ENCODE data around the gene TNNT3.
"Not testable (repeated sequence)": the region's sequence is repeated elsewhere in the genome, so short reads cannot be mapped to it uniquely, and the experiment has no call there.

Gene TNNT3

DNA sequence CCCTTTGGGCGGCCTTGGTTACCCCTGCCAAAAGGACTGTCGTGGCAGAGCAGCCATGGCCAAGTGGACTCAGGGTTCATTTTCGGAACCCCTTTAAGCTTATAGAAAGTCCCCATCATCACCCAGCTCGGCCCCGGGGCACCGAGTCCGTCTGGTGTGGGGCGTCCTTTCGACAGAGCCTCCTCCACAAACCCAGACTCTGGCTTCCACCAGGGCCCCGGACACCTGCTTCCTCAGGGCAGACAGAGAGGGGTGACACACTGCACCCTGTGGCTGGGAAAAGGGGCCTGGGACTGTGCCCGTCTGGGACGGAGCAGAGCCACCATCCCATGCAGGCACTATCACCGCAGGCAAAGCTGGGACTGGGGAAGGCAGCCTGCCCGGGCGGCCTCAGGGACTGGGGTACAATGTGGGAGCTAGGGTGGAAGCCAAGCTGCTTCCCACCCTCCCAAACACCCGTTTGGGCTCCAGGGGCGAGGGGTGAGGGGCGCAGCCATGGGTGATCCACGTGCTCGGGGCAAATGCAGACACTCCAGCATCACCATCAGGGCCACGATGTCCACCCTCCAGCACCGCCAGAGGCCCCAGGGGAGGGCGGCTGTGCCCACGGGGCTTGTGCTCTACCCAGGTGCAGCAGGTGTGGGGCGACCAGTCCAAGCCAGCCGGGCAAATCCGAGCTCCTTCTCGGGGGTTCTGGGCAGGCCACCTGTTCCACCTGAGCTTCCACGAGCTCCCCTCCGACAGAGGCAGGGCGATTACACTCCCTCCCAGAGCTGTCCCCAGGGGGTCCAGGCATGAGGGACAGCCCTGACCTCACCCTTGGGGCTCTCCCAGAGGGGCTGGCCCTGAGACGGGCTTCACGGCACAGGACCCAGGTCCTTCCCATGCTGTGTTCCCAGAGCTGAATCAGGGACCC lies 15.9 kb downstream of the TNNT3 start:
- no peak for DNase-seq (ENCODE audit: low read depth in 3 of 3)

- no peak for DNase-seq (ENCODE audit: low read depth in 3 of 3)
Measured at GRCh38 chr11:1936072-1936780, 16.7 kb downstream of the TNNT3 start.

GRCh38 chr11:1936781-1937615 lies 17.5 kb downstream of the TNNT3 start:
- no peak for DNase-seq (ENCODE audit: low read depth in 3 of 3)

DNA sequence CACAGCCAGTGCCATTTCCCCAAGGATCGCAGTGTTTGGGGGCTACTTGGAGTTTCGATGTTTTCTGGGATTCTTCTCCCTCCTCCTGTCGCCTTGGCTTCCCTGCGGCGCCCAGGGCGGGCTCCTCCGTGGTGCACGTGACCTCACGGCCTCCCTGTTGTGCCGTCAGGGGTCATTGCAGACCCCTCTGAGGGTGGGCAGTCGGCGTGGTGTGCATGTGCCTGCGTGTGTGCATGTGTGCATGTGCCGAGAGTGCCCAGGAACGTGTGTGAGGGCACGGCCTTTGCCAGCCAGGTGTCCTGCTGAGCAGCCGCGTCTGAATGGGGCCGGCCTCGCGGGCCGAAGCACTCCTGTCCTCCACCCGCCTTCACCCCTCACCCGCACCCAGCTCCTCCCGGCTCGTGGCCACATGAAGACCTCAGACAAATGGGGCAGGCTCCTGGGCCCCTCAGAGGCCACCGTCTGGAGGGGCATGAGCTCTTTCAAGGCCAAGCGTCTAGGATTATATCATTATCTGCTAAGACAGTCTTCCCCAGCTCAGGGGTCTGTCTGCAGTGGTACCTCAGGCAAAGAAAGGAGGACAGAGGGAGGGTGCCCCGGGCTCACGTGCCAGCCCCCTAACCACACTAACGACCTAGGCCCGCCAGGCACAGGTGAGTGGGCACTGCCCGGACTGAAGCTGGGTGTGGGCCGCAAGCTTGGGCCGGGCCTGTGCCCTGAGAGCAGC lies 18.3 kb downstream of the TNNT3 start:
- no peak for DNase-seq (ENCODE audit: low read depth in 3 of 3)

GRCh38 chr11:1938343-1939005 lies 19.0 kb downstream of the TNNT3 start:
- DNase-seq (ENCODE audit: low read depth in 3 of 3): no peak

DNA sequence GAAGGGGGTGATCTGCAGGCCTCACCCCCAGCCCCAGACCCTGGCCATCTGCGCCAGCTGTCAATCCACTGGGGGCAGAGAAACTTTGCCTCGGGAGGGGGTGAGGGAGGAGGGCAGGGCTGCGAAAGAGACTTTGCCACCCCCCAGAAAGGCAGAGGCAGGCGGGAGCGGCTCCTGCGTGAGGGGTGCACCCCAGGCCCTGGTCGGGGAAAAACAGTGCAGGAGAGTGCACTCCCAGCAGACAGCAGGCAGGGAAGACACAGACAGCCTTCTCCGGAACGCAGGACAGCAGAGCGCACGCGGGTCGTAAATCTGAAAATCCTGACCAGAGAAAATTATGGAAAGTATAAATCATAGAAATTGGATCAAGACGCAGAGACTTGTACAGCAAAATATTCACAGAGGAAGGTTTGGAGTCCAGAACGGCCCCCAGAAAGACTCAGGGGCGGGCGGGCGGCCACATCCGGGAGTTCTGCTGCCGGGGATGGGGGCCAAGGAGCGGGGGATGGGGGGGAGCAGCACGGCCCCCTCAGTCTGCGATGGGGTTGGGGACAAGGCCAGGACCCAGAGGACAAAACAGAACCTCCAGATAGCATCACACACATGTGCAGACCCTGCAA lies 19.6 kb downstream of the TNNT3 start:
- DNase-seq (ENCODE audit: low read depth in 3 of 3): no peak

GRCh38 chr11:1939788-1940187 lies 20.3 kb downstream of the TNNT3 start:
- not testable (repeated sequence) for DNase-seq (ENCODE audit: low read depth in 3 of 3)

GRCh38 chr11:1942558-1943260 lies 23.2 kb downstream of the TNNT3 start:
- no peak for DNase-seq (ENCODE audit: low read depth in 3 of 3)

DNA sequence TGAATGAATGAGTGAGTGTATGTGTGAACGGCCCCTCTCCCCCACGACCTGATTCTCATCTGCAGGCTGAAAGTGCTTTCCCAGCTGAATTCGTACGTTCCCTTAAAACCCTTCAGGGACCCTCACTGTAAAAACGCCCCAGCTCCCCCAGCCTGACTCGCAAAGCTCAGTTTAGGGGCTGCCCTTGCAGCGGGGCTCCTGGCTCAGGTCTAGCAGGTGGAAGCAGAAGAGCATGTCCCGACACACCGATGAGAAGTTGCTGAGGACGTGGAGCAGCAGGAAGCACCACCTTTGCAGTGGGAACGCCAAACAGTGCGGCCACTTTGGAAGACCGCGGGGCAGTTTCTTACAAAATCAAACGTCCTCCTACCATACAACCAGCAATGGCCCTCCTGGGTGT lies 24.1 kb downstream of the TNNT3 start:
- no peak for DNase-seq (ENCODE audit: low read depth in 3 of 3)

GRCh38 chr11:1943977-1944376 lies 24.5 kb downstream of the TNNT3 start:
- no peak for DNase-seq (ENCODE audit: low read depth in 3 of 3)

GRCh38 chr11:1946812-1947484 lies 27.4 kb downstream of the TNNT3 start, which contains the start of gene MRPL23:
Gene MRPL23 (plus strand): TSS chr11:1947332. CDS start chr11:1947363, 31 bp downstream.
- peak in 1 of 3 donors; percentile 17 for DNase-seq (ENCODE audit: low read depth in 3 of 3)

DNA sequence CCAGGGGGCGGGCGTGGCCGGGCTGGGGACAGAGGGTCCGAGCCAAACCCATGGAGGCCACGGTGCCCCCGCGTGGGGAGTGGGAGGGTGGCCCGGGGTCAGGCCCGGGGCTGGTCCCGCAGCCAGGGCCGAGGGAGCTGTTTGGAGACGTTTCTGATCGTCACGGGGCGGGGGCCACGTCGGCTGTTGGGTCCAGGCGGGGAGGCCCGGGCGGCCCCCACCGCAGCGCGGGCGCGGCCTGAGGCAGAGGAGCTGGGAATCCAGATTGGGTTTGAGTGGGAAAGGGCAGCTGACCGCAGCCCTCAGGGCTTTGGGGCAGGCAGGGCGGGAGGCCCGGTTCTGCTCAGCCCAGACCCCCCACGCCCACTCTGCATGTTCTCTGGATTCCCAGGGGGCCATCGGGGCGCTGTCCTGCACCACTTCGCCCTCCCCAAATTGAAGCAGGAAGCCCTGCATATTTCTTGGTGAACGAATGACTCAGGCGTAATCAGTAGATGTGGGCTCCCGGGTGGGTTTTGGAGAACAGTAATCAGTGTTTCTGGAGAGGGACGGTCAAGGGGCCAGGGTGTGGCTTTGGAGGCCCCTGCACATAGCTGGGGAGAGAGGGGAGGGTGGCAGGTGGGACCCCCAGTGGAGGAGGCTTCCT lies 28.2 kb downstream of the TNNT3 start:
- DNase-seq (ENCODE audit: low read depth in 3 of 3): no peak

- DNase-seq (ENCODE audit: low read depth in 3 of 3): no peak
Measured at GRCh38 chr11:1948389-1948788, 28.9 kb downstream of the TNNT3 start.

- DNase-seq (ENCODE audit: low read depth in 3 of 3): no peak
Measured at GRCh38 chr11:1949302-1949701, 29.8 kb downstream of the TNNT3 start.

- DNase-seq (ENCODE audit: low read depth in 3 of 3): no peak
Measured at GRCh38 chr11:1949922-1950321, 30.4 kb downstream of the TNNT3 start.

- DNase-seq (ENCODE audit: low read depth in 3 of 3): no peak
Measured at GRCh38 chr11:1952806-1953482, 33.4 kb downstream of the TNNT3 start.

GRCh38 chr11:1953489-1954266 lies 34.2 kb downstream of the TNNT3 start:
- DNase-seq (ENCODE audit: low read depth in 3 of 3): no peak
